Endothelial cell of umbilical vein (primary cell): Measurements from ENCODE around the gene MRPL42. TPM values are rescaled to one million over a fixed set of nuclear protein-coding genes. Genes with fewer than 3 reads are reported as not detected.

Experiments used
- BruUV-seq: library from RNA; stranded (reverse); fragments of 400-500 nt; replicated peaks from 2 replicates; lab custom pipeline; 2021; lab: Mats Ljungman, UMichigan
- CTCF ChIA-PET: fragments of 300-600, 350-600 bp; sonication (Branson Sonifier 250); formaldehyde crosslinking; loops from one replicate; lab custom pipeline; 2021; ENCODE audit warnings: antibody characterized with exemption, inconsistent platforms; lab: Charles Lee
- POLR2A ChIA-PET: fragments of 300-600, 350-600 bp; sonication (Branson Sonifier 250); formaldehyde crosslinking; loops from one replicate; lab custom pipeline; 2021; ENCODE audit warnings: antibody characterized with exemption, inconsistent platforms; lab: Charles Lee
- DNase-seq: peaks from one replicate; pipeline ENCODE4 v3.0.0-alpha.2; 2011; ENCODE audit warnings: low read depth, low spot score
- FAIRE-seq: peaks from 2 replicates; lab custom pipeline; 2011; peaks lifted over from hg19 to GRCh38; lab: Jason Lieb, UNC
- H2AFZ ChIP-seq: 2 replicates; pipeline ENCODE4 v1.6.0; 2012; ENCODE audit warnings: low read depth, low read length, control low read depth, inconsistent platforms
- H3K27ac ChIP-seq: 2 replicates; pipeline ENCODE4 v1.5.1; 2011; ENCODE audit warnings: low read depth, mild to moderate bottlenecking, control low read depth, low read length, moderate library complexity; ENCODE audit not compliant: insufficient read depth
- H3K27me3 ChIP-seq, 2 experiments: 2 replicates each; pipeline versions ENCODE4 v1.6.0 to v1.6.1; 2011; ENCODE audit warnings: low read length in 2 of 2, mixed read lengths in 1 of 2; ENCODE audit not compliant: control insufficient read depth in 2 of 2, insufficient read depth in 2 of 2
- H3K36me3 ChIP-seq, 2 experiments: 2 replicates in 1 of 2; 3 replicates in 1 of 2; pipeline ENCODE4 v1.5.1; 2011; ENCODE audit warnings: low read length in 2 of 2, mild to moderate bottlenecking in 1 of 2, moderate library complexity in 1 of 2; ENCODE audit not compliant: control insufficient read depth in 2 of 2, insufficient read depth in 2 of 2; ENCODE audit errors: extremely low read depth in 1 of 2
- H3K4me1 ChIP-seq: 3 replicates; pipeline ENCODE4 v1.5.1; 2011; ENCODE audit warnings: mild to moderate bottlenecking, low read length; ENCODE audit not compliant: control insufficient read depth, insufficient read depth; ENCODE audit errors: extremely low read depth
- H3K4me2 ChIP-seq: 2 replicates; pipeline ENCODE4 v1.6.1; 2011; ENCODE audit warnings: low read length, control low read depth, mixed read lengths; ENCODE audit not compliant: insufficient read depth
- H3K4me3 ChIP-seq, 3 experiments: fragments of 200-600 bp in 1 of 3; sonication (generic), shearing (Covaris generic) in 1 of 3; replicated peaks in 1 of 3; 2 replicates each; pipeline ENCODE4 v1.5.1; 2011 to 2016; ENCODE audit warnings: control low read depth in 3 of 3, low read length in 3 of 3, mild to moderate bottlenecking in 2 of 3, inconsistent platforms in 1 of 3, low read depth in 1 of 3, moderate library complexity in 1 of 3; ENCODE audit not compliant: insufficient read depth in 1 of 3
- H3K79me2 ChIP-seq: 2 replicates; pipeline ENCODE4 v1.6.0; 2012; ENCODE audit warnings: low read length, inconsistent platforms; ENCODE audit not compliant: control insufficient read depth, insufficient read depth
- H3K9ac ChIP-seq: replicated peaks from 2 replicates; pipeline ENCODE3; 2011; ENCODE audit warnings: low read length, control low read depth; ENCODE audit not compliant: insufficient read depth; ENCODE audit errors: extremely low read depth
- H3K9me1 ChIP-seq: replicated peaks from 3 replicates; pipeline ENCODE4 v1.6.0; 2011; ENCODE audit warnings: mild to moderate bottlenecking, low read length; ENCODE audit not compliant: control insufficient read depth, insufficient read depth; ENCODE audit errors: extremely low read depth
- H3K9me3 ChIP-seq: replicated peaks from 2 replicates; pipeline ENCODE4 v1.5.1; 2012; ENCODE audit warnings: low read length, inconsistent platforms; ENCODE audit not compliant: control insufficient read depth, insufficient read depth
- H4K20me1 ChIP-seq: replicated peaks from 2 replicates; pipeline ENCODE3; 2011; ENCODE audit warnings: mild to moderate bottlenecking, low read length; ENCODE audit not compliant: control insufficient read depth, insufficient read depth; ENCODE audit errors: extremely low read depth
- EZH2 ChIP-seq: IDR thresholded peaks from 2 replicates; pipeline ENCODE4 v1.6.1; 2012; ENCODE audit warnings: borderline replicate concordance, low read depth, mild to moderate bottlenecking, moderate library complexity, low read length, inconsistent platforms; ENCODE audit not compliant: severe bottlenecking
- FOS ChIP-seq: IDR thresholded peaks from 2 replicates; pipeline ENCODE4 v1.6.1; 2011; ENCODE audit warnings: mild to moderate bottlenecking, low read length, moderate library complexity, borderline replicate concordance; ENCODE audit not compliant: insufficient read depth
- GATA2 ChIP-seq: IDR thresholded peaks from 2 replicates; pipeline ENCODE4 v1.7.0; 2011; ENCODE audit warnings: low read depth, mild to moderate bottlenecking, moderate library complexity, mixed read lengths, low read length; ENCODE audit not compliant: insufficient read length, insufficient read depth
- JUN ChIP-seq: IDR thresholded peaks from 2 replicates; pipeline ENCODE4 v1.6.1; 2011; ENCODE audit warnings: borderline replicate concordance, low read depth; ENCODE audit not compliant: insufficient read length, insufficient read depth
- MYC ChIP-seq: IDR thresholded peaks from one replicate; pipeline ENCODE4 v1.6.1; 2011; ENCODE audit warnings: mild to moderate bottlenecking, low read depth, low read length
- POLR2A ChIP-seq: IDR thresholded peaks from 2 replicates; pipeline ENCODE4 v1.6.1; 2012; ENCODE audit warnings: low read depth, mild to moderate bottlenecking, control low read depth, low read length
- POLR2AphosphoS5 ChIP-seq: IDR thresholded peaks from 2 replicates; pipeline ENCODE4 v1.6.1; 2012; ENCODE audit warnings: low read depth, mild to moderate bottlenecking, control low read depth, low read length, moderate library complexity; ENCODE audit not compliant: insufficient read depth
- dilution Hi-C: fragments of 300-500 bp; cut with MboI; formaldehyde crosslinking; loops from one replicate; pipeline ENCODE4 v1.15.0; 2019; ENCODE audit warnings: low sequenced_read_pairs; ENCODE audit not compliant: extremely low pct_ligation_motif_present
- intact Hi-C: fragments of 100-400 bp; cut with micrococcal nuclease; formaldehyde crosslinking; loops from one replicate; pipeline ENCODE4 v1.10.0; 2022
- polyA plus RNA-seq, 4 experiments: library from polyadenylated mRNA; depleted of rRNA in 3 of 4; stranded (reverse) in 3 of 4; unstranded in 1 of 4; fragments of >200 nt; gene quantifications; 2 replicates each; pipeline versions ENCODE4 v1.2.1 to v1.2.3, GENCODE V29; 2011 to 2012; ENCODE audit warnings: missing spikeins in 1 of 4
- total RNA-seq: library from RNA; stranded (reverse); gene quantifications from 2 replicates; pipeline ENCODE4 v1.2.3, GENCODE V29; 2021
- TF ChIP-seq, protein P1 (sequence below): IDR thresholded peaks from 2 replicates; pipeline ENCODE4 v1.6.1; 2011; ENCODE audit not compliant: insufficient read depth, insufficient read length
- TF ChIP-seq, protein P2 (sequence below), 2 donors: IDR thresholded peaks; 1 replicate in 1 of 2; 2 replicates in 1 of 2; pipeline ENCODE4 v1.5.1; 2011; ENCODE audit warnings: low read length in 2 of 2, mild to moderate bottlenecking in 2 of 2, moderate library complexity in 2 of 2, control low read depth in 1 of 2, inconsistent platforms in 1 of 2, low read depth in 1 of 2; ENCODE audit not compliant: insufficient read depth in 1 of 2; ENCODE audit errors: extremely low read depth in 1 of 2

MRPL42 gene
- total and polyA plus RNA-seq, 2 donors (not counting 3 experiments of a cell fraction or from before 2014, with no cell fraction given): 38.5 to 61.2 TPM

DNA sequence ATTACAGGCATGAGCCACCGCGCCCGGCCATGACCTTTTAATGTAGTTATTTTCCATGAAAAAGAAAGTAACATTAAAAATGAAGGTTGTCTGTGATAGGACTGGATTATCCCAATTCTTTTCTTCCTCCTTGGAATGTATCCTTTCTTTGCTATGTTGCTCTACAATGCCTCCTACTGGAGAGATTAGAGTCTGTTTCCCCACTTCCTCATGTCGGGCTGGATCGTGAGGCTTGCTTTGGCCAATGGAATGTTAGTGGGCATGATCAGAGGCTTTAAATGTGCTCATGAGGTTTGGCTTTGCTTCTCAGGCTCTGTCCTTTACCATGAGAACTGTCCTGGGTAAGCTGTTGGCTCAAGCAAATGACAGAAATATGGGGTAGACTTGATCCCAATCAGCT lies 70.5 kb downstream of the MRPL42 start:
- H3K9me3 ChIP-seq: no peaks in the 10 kb centered on the region
- CTCF ChIA-PET: interaction anchor here (1.0 kb wide), 2 partner anchors 25 to 441 kb away, joined by 3 read pairs; no protein-coding TSS in a partner anchor
- H3K4me2 ChIP-seq: no peak overlapping the region
- H3K9me1 ChIP-seq: no peaks in the 10 kb centered on the region
- dilution Hi-C loops (no loop called here), intact Hi-C loops (no loop called here)
- POLR2A ChIA-PET: no interaction called here
- no peak overlapping the region for H3K9ac ChIP-seq
- no peak for DNase-seq
- peaks cover 3% of the 10 kb centered on the region for H3K4me1 ChIP-seq
- no peak overlapping the region for H3K27ac ChIP-seq
- TF ChIP-seq GATA2: no peak
- TF ChIP-seq EZH2: no peak
- no peak for TF ChIP-seq MYC
- TF ChIP-seq, protein P1, sequence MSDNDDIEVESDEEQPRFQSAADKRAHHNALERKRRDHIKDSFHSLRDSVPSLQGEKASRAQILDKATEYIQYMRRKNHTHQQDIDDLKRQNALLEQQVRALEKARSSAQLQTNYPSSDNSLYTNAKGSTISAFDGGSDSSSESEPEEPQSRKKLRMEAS: no peak
- TF ChIP-seq FOS: no peak
- TF ChIP-seq, protein P2, sequence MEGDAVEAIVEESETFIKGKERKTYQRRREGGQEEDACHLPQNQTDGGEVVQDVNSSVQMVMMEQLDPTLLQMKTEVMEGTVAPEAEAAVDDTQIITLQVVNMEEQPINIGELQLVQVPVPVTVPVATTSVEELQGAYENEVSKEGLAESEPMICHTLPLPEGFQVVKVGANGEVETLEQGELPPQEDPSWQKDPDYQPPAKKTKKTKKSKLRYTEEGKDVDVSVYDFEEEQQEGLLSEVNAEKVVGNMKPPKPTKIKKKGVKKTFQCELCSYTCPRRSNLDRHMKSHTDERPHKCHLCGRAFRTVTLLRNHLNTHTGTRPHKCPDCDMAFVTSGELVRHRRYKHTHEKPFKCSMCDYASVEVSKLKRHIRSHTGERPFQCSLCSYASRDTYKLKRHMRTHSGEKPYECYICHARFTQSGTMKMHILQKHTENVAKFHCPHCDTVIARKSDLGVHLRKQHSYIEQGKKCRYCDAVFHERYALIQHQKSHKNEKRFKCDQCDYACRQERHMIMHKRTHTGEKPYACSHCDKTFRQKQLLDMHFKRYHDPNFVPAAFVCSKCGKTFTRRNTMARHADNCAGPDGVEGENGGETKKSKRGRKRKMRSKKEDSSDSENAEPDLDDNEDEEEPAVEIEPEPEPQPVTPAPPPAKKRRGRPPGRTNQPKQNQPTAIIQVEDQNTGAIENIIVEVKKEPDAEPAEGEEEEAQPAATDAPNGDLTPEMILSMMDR (IDR thresholded peaks at IDR 0.05; ENCODE audit: extremely low read depth in 1 of 2, insufficient read depth in 1 of 2, low read depth in 1 of 2, low read length in 2 of 2): no peak
- TF ChIP-seq POLR2A: no peak
- TF ChIP-seq JUN: no peak
- no peak for TF ChIP-seq POLR2AphosphoS5
- no peaks in the 10 kb centered on the region for H3K79me2 ChIP-seq
- H3K36me3 ChIP-seq: no peaks in the 10 kb centered on the region
- no peaks in the 10 kb centered on the region for H4K20me1 ChIP-seq
- FAIRE-seq: no peak
- H3K27me3 ChIP-seq: peaks cover 7 to 11% of the 10 kb centered on the region in 2 experiments
- no peak overlapping the region for H3K4me3 ChIP-seq
- no peak overlapping the region for H2AFZ ChIP-seq
- BruUV-seq: no TSS peak
